Measurements from ENCODE around the gene CEP85.
A peak's percentile ranks its signal among the peaks of the same experiment; 100 is the strongest.

Gene CEP85, protein sequence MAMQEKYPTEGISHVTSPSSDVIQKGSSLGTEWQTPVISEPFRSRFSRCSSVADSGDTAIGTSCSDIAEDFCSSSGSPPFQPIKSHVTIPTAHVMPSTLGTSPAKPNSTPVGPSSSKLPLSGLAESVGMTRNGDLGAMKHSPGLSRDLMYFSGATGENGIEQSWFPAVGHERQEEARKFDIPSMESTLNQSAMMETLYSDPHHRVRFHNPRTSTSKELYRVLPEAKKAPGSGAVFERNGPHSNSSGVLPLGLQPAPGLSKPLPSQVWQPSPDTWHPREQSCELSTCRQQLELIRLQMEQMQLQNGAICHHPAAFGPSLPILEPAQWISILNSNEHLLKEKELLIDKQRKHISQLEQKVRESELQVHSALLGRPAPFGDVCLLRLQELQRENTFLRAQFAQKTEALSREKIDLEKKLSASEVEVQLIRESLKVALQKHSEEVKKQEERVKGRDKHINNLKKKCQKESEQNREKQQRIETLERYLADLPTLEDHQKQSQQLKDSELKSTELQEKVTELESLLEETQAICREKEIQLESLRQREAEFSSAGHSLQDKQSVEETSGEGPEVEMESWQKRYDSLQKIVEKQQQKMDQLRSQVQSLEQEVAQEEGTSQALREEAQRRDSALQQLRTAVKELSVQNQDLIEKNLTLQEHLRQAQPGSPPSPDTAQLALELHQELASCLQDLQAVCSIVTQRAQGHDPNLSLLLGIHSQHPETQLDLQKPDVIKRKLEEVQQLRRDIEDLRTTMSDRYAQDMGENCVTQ

DNA sequence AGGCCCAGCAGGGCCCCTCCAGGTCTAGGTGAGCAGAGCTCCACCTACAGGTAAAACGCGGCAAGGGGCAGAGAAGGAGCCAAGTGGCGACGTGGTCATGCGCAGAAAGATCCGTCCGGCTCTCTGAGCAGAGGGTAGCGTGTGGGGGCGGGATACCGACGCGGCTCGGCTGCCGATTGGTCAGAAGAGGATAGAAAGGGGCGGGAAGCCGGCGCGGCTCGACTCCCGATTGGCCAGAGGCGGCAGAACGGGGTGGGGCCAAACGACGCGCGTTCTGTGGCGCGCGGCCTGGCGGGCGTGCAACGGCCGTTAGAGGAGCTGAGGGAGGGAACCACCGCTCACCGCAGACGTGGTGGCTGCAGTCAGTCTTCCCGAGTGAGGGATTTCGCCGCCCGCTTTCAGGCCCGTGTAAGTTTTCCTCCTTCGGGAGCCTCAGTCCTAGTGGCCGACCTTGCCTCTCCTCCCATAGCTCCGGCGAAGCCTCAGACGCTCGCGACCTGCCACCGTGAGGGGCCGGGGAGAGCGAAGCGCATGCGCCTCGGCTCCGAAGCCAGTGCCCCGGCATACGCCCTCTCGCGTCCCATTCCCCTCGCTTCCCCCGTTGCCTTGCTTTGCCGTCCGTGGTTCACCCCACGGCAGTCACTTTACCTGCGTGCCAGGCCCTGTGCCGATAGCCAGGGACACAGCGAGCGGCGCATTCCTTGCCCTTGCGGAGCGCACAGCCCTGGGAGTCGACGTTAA is at the start of gene CEP85:
CEP85 (plus strand) TSS at position 298 of the 741 bp plus-strand sequence. CDS start 5,584 bp downstream, outside the sequence.
- TF ChIP-seq, protein P1, sequence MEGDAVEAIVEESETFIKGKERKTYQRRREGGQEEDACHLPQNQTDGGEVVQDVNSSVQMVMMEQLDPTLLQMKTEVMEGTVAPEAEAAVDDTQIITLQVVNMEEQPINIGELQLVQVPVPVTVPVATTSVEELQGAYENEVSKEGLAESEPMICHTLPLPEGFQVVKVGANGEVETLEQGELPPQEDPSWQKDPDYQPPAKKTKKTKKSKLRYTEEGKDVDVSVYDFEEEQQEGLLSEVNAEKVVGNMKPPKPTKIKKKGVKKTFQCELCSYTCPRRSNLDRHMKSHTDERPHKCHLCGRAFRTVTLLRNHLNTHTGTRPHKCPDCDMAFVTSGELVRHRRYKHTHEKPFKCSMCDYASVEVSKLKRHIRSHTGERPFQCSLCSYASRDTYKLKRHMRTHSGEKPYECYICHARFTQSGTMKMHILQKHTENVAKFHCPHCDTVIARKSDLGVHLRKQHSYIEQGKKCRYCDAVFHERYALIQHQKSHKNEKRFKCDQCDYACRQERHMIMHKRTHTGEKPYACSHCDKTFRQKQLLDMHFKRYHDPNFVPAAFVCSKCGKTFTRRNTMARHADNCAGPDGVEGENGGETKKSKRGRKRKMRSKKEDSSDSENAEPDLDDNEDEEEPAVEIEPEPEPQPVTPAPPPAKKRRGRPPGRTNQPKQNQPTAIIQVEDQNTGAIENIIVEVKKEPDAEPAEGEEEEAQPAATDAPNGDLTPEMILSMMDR (IDR thresholded peaks at IDR 0.05; ENCODE audit: insufficient read depth, low read depth, low read length, missing control alignments): peak; percentile 91
- peak within 1 kb of the TSS; percentile 93 for H3K4me3 ChIP-seq (ENCODE audit: low read length)
- DNase-seq (ENCODE audit: low read depth): peak; percentile 99

DNA sequence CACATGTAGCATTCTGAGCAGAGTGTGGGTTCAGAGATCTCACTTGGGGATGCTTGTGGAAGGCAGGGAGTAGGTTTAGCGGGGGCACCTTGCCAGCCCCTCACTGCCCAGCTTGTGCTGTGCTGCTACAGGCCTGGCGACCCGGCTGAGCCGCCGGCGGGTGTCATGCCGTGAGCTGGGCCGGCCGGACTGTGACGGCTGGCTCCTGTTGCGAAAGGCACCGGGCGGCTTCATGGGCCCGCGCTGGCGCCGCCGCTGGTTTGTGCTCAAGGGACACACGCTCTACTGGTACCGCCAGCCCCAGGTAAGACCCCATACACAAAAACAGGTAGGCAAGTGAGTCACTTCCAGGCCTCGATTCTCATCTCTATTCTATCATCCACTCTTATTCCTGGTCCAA is 49.1 kb upstream of the CEP85 start:
- TF ChIP-seq, protein P1 (IDR thresholded peaks at IDR 0.05; ENCODE audit: insufficient read depth, low read depth, low read length, missing control alignments): no peak
- no peak for DNase-seq (ENCODE audit: low read depth)
- H3K4me3 ChIP-seq (ENCODE audit: low read length): no peak overlapping the region

DNA sequence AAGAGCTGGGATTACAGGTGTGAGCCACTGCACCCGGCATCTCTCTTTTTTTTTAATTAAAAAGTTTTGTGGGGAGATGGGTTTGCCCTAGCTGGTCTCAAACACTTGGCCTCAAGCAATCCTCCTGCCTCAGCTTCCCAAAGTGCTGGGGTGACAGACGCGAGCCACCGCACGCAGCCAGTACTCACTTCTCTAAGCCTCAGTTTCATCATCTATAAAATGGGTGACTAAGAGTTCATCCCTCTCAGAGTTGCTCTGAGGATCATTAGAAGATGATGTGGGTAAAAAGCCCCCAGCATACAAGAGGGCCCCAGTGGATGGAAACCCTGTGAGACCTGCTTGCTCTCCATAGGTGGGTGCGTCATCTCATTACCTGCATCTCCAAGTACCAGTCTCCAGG is 46.1 kb upstream of the CEP85 start:
- TF ChIP-seq, protein P1 (IDR thresholded peaks at IDR 0.05; ENCODE audit: insufficient read depth, low read depth, low read length, missing control alignments): no peak
- no peak for DNase-seq (ENCODE audit: low read depth)
- no peak overlapping the region for H3K4me3 ChIP-seq (ENCODE audit: low read length)

DNA sequence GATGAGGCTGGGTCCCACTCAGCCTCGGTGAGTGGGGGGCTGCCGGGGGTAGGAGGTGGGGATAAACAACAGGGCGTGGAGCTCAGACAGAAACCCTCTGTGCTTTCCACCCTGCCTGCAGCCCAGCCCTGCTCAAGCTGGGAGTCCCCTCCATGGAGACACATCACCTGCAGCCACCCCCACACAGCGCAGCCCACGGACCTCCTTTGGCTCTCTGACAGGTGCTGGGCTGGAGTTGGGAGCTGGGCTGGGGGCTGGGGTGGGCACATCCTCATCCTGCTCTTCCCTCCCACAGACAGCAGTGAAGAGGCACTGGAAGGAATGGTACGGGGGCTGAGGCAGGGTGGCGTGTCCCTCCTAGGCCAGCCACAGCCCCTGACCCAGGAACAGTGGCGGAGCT is 45.5 kb upstream of the CEP85 start:
- TF ChIP-seq, protein P1 (IDR thresholded peaks at IDR 0.05; ENCODE audit: insufficient read depth, low read depth, low read length, missing control alignments): no peak
- no peak for DNase-seq (ENCODE audit: low read depth)
- no peak overlapping the region for H3K4me3 ChIP-seq (ENCODE audit: low read length)

DNA sequence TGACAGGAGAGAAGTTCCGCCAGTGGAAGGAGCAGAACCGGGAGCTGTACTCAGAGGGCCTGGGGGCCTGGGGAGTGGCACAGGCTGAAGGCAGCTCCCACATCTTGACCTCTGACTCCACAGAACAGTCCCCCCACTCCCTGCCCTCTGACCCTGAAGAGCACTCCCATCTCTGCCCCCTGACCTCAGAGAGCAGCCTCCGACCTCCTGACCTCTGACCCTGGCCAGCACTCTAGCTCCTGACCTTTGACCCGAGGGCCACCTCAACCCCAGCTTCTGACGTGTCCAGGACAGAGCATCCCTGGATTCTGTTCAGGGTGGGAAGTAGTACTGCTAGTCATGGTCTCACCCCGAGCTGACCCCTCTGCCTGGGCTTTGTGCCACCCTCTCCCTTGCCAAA is 44.7 kb upstream of the CEP85 start:
- DNase-seq (ENCODE audit: low read depth): no peak
- TF ChIP-seq, protein P1 (IDR thresholded peaks at IDR 0.05; ENCODE audit: insufficient read depth, low read depth, low read length, missing control alignments): no peak
- no peak overlapping the region for H3K4me3 ChIP-seq (ENCODE audit: low read length)

DNA sequence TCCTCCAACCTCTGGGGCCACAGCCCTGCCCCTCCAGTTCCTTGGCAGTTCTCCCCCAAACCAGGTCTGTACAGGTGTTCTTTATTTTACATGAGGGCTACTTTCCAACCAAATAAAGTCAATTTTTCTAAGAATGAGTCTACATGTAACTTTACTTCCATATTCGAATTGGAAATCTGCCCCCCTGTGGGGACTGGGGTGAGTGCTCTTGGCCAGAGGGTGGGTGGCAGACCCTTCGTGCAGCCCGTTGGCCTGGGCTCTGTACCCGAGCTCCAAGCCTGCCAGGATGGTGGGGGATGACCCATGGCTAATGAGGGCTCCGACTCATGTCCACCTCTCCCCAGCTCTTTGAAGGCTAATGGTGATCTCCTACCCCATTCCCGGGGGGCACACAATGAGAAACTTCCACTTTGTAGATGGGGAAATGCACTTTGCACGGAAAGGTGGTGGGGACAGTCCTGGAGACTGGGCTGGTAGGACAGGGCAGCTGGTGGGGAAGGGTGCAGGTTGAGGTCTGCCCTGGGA is 44.2 kb upstream of the CEP85 start:
- no peak for DNase-seq (ENCODE audit: low read depth)
- TF ChIP-seq, protein P1 (IDR thresholded peaks at IDR 0.05; ENCODE audit: insufficient read depth, low read depth, low read length, missing control alignments): peak; percentile 4

More for the DNA sequence above, 44.2 kb upstream of the CEP85 start:
- no peak overlapping the region for H3K4me3 ChIP-seq (ENCODE audit: low read length)
